BLaER1 (cell line): ENCODE measurements around the gene PADI3.
"Not testable (repeated sequence)": the region's sequence is repeated elsewhere in the genome, so short reads cannot be mapped to it uniquely, and the experiment has no call there.

Experiments used
- H3K27ac ChIP-seq: shearing (Covaris generic); formaldehyde crosslinking; 2 replicates; pipeline ENCODE4 v1.8.1; 2022
- H3K27me3 ChIP-seq: shearing (Covaris generic); formaldehyde crosslinking; 2 replicates; pipeline ENCODE4 v1.8.1; 2022
- H3K36me3 ChIP-seq: shearing (Covaris generic); formaldehyde crosslinking; 2 replicates; pipeline ENCODE4 v1.8.1; 2022
- H3K4me1 ChIP-seq: shearing (Covaris generic); formaldehyde crosslinking; 2 replicates; pipeline ENCODE4 v1.8.1; 2022
- H3K4me2 ChIP-seq: shearing (Covaris generic); formaldehyde crosslinking; 2 replicates; pipeline ENCODE4 v1.8.1; 2022
- H3K4me3 ChIP-seq: shearing (Covaris generic); formaldehyde crosslinking; 2 replicates; pipeline ENCODE4 v1.8.1; 2022
- H3K9ac ChIP-seq: shearing (Covaris generic); formaldehyde crosslinking; 2 replicates; pipeline ENCODE4 v1.8.1; 2022
- H3K9me3 ChIP-seq: shearing (Covaris generic); formaldehyde crosslinking; 2 replicates; pipeline ENCODE4 v1.8.1; 2022
- H4K20me1 ChIP-seq: shearing (Covaris generic); formaldehyde crosslinking; 2 replicates; pipeline ENCODE4 v1.8.1; 2022
- Cebpa-rat ChIP-seq: shearing (Covaris generic); IDR thresholded peaks from 2 replicates; pipeline ENCODE4 v1.8.1; 2022

Gene PADI3

DNA sequence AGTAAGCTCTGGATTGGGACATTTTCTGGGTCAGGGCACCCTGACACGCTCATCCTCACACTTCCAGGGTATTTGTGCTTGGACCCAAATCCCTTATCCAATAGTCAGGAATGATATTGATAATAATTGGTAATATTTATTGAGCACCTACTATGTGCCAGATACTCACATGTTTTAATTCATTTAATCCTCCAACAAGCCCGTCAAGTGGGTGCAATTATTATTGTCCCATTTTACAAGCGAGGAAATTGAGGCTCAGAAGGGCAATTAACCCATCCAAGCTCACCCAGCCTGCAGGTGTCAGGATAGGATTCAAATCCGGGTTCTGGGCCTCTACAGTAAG is 11.4 kb upstream of the PADI3 start:
- H3K4me3 ChIP-seq: no peak overlapping the region
- no peaks in the 10 kb centered on the region for H3K27me3 ChIP-seq
- no peak overlapping the region for H3K9ac ChIP-seq
- H4K20me1 ChIP-seq: no peaks in the 10 kb centered on the region
- no peak overlapping the region for H3K4me2 ChIP-seq
- H3K4me1 ChIP-seq: peaks cover 25% of the 10 kb centered on the region
- no peaks in the 10 kb centered on the region for H3K9me3 ChIP-seq
- no peaks in the 10 kb centered on the region for H3K36me3 ChIP-seq
- no peak for TF ChIP-seq Cebpa-rat
- H3K27ac ChIP-seq: no peak overlapping the region

DNA sequence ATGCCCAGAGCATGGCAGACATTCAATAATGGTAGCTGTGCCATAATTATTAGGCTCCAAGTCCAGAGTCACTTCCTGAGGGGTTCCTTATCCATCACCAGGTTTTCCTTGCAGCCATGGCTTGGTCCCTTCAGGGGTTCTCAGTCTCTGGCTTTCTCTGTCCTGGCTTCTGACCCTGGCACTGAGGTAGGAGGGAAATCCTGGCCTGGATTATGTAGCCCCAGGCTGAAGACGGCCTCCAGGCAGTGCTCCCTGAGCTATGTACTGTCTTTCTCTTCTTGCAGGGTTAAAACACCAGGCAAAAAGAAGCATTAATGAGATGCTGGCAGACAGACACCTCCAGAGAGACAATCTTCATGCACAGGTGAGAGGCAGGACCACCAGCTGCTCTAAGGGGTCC is 9.5 kb upstream of the PADI3 start:
- Histone ChIP-seq H3K9ac (no peak overlapping the region), H3K4me2 (no peak overlapping the region), H4K20me1 (no peaks in the 10 kb centered on the region), H3K27me3 (no peaks in the 10 kb centered on the region), H3K4me1 (peaks cover 25% of the 10 kb centered on the region), H3K4me3 (no peak overlapping the region), H3K27ac (no peak overlapping the region), H3K36me3 (no peaks in the 10 kb centered on the region), H3K9me3 (no peaks in the 10 kb centered on the region)
- TF ChIP-seq Cebpa-rat: no peak

DNA sequence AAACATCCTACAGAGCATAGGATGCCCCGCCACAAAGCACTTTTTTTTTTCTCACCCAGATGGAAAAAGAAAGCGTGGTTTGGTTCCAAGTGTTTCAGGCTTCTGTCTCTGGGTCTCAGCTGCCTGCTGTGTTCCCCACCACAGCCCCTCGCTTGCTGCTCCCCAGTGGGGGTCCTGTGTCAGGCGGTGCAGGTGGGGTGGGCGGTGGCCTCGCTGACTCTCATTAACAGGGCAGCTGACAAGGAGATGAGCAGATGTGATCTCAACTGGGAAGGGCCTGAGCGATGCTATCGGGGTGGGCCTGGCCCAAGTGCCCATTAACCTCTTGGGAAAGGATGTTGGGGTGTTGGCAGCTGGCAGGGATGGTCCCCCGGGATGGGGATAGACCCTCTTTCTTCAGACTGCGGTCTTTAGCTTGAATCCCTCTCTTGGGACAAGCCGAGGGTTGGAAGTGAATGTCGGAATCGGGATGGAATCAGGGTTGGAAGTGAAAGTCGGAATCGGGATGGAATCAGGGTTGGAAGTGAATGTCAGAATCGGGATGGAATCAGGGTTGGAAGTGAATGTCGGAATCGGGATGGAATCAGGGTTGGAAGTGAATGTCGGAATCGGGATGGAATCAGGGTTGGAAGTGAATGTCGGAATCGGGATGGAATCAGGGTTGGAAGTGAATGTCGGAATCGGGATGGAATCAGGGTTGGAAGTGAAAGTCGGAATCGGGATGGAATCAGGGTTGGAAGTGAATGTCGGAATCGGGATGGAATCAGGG is 7.7 kb upstream of the PADI3 start:
- H3K4me2 ChIP-seq: peak overlapping the region; percentile 8; the same call in 1 of the 2 replicates
- not testable (repeated sequence) for H3K4me3 ChIP-seq, H3K27ac ChIP-seq, H3K9ac ChIP-seq, H3K9me3 ChIP-seq, H4K20me1 ChIP-seq, H3K27me3 ChIP-seq, H3K36me3 ChIP-seq
- H3K4me1 ChIP-seq: peaks cover 22% of the 10 kb centered on the region

DNA sequence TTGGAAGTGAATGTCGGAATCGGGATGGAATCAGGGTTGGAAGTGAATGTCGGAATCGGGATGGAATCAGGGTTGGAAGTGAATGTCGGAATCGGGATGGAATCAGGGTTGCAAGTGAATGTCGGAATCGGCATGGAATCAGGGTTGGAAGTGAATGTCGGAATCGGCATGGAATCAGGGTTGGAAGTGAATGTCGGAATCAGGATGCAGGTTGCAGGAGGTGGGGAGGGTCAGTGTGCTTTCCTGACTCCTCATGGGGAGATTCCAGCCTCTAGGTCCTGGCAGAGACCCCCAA is 7.2 kb upstream of the PADI3 start:
- H3K4me3 ChIP-seq, H3K4me2 ChIP-seq, H4K20me1 ChIP-seq, H3K9me3 ChIP-seq, H3K9ac ChIP-seq, H3K36me3 ChIP-seq, H3K27ac ChIP-seq, H3K27me3 ChIP-seq: not testable (repeated sequence)
- H3K4me1 ChIP-seq: peaks cover 22% of the 10 kb centered on the region

DNA sequence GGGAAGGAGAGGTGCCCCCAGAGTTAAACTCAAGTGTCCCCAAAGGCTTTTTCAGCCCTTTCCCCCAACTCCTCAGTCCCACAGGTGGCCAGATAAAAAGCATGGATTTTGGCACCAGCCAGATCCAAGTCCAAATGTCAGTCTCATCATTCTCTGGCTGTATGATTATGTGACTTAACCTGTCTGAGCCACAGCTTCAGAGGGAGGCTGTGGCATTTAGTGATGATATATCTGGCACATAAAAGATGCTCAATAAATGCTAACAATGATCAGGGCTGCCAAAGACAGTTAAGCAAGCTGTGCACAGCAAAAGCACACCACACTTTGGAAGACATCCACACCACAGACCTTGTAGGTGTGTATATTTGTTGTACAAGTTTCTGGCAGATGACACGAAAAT is 5.6 kb upstream of the PADI3 start:
- Histone ChIP-seq H3K27me3 (no peaks in the 10 kb centered on the region), H3K4me2 (no peak overlapping the region), H3K36me3 (no peaks in the 10 kb centered on the region), H3K4me3 (no peak overlapping the region), H3K9me3 (no peaks in the 10 kb centered on the region), H3K27ac (no peak overlapping the region), H3K4me1 (peaks cover 22% of the 10 kb centered on the region), H3K9ac (no peak overlapping the region), H4K20me1 (no peaks in the 10 kb centered on the region)
- no peak for TF ChIP-seq Cebpa-rat

DNA sequence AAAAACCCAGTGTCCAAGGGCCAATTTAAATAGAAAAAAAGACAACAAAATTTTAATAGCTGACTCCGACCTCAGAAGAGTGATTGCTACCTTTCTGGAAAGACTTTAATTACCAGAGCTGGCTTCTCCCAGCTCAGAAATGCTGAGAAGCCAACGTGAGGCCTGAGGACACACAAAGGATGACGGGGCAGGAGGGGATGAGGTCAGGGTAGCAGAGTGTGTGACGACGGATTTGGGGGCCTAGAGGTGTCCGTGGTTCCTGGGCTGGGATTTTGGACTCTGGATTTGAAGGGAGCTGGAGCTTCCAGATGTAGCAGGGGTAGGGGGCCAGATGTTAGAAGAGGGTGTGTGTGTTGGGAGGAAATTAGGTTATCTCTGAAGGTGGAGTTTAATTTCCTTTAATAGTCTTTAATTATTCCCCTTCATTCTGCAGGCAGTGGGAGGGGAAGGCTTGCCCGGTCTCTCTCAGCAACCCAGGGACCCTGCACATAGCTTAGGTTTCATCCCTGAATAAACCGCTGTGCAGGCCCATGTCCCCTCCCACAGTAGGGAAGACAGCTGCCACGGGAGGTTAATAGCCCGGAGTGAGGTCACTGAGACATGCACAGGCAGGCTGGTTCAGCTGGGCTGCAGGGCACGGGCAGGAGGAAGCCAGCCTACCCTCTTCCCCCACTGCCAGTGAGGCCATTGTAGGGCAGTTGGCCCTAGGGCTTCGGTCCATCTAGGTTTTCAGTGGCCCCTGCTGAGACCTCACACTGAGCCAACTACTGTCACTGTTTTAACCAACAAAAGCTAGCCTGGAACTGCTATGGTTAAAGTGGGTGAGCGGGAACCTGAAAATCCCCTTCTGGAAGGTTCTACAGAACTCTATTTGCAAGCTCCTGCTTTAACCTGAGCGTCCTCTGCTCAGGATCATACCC is 3.8 kb upstream of the PADI3 start:
- no peak overlapping the region for H3K9ac ChIP-seq
- H3K4me1 ChIP-seq: peaks cover 15% of the 10 kb centered on the region
- no peaks in the 10 kb centered on the region for H4K20me1 ChIP-seq
- H3K4me2 ChIP-seq: no peak overlapping the region
- H3K4me3 ChIP-seq: no peak overlapping the region
- H3K36me3 ChIP-seq: no peaks in the 10 kb centered on the region
- H3K9me3 ChIP-seq: no peaks in the 10 kb centered on the region
- H3K27ac ChIP-seq: no peak overlapping the region
- H3K27me3 ChIP-seq: no peaks in the 10 kb centered on the region
- no peak for TF ChIP-seq Cebpa-rat

DNA sequence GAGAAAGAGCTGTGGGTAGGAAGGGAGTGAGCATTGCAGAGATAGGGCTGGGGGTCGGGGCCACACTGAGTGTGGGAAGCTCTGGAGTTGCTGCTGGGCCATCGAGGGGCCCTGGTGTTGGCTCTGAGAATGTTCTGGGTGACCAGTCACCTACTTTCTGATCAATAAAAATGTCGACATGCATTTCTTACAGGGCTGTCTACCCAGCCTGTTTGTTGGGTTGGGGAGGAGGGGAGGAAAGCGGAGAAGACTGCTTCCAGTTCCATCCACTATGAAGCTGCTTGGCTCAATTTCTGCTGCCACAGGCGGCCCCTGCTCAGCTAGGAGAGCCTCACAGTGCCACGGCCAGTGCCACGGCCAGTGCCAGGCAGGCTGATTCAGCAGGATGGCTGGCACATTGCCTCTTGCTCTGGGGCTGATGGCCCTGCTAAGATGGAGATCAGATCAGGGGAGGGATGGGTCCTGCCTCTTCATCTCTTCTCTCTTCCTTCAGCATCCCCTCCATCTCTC is 3.0 kb upstream of the PADI3 start:
- Histone ChIP-seq H3K27me3 (no peaks in the 10 kb centered on the region), H4K20me1 (no peaks in the 10 kb centered on the region), H3K4me1 (peaks cover 10% of the 10 kb centered on the region), H3K27ac (no peak overlapping the region), H3K36me3 (no peaks in the 10 kb centered on the region), H3K9me3 (no peaks in the 10 kb centered on the region), H3K4me3 (no peak overlapping the region), H3K9ac (no peak overlapping the region), H3K4me2 (no peak overlapping the region)
- no peak for TF ChIP-seq Cebpa-rat

DNA sequence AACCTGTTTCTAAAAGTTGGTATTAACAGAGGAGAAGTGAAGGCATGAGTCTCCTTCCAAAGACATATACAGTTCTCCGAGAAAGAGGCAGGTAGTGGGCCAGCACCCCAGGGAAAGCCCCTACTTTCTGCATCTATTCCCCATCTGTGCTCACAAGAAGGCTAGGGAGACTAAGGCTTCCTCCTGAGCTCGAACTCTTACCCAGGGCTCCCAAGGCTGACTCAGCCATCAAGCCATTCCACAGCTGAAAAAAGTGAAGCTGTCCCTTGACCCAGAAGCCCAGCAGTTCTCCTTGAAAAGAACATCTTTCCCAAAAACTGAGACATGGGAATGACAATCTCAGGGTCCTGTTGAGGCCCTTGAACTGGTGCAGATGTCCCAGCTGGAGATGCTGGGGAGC is 1.9 kb upstream of the PADI3 start:
- Histone ChIP-seq H3K36me3 (no peaks in the 10 kb centered on the region), H3K4me3 (no peak overlapping the region), H3K27me3 (no peaks in the 10 kb centered on the region), H3K9me3 (no peaks in the 10 kb centered on the region), H4K20me1 (no peaks in the 10 kb centered on the region), H3K27ac (no peak overlapping the region), H3K4me1 (peaks cover 5% of the 10 kb centered on the region; the same call in 1 of the 2 replicates), H3K9ac (no peak overlapping the region), H3K4me2 (no peak overlapping the region)
- no peak for TF ChIP-seq Cebpa-rat

DNA sequence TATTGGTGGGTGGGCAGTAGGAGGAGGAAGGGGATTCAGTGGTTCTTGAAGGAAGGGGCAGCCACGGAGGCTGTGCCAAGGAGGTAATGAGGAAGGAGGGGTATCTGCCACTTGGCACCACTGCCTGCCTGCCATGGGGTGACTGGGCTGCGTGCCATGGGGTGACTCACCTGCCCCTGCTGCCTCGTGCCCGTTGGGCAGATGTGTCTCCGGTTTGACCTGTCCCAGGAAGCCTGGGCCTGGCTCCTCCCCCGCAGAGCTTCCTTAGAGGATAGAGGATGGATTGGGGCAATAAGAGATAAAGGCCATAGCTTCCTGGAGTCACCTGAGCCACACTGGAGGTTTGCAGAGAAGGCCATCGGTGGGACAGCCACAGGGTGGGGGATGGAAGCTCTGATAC is 1.7 kb downstream of the PADI3 start:
- H3K4me2 ChIP-seq: no peak overlapping the region
- 0 out of 2 replicates have a peak, but pooled peaks cover under 1% of the 10 kb centered on the region for H3K4me1 ChIP-seq
- H3K9ac ChIP-seq: no peak overlapping the region
- H3K27ac ChIP-seq: no peak overlapping the region
- no peaks in the 10 kb centered on the region for H3K9me3 ChIP-seq
- no peaks in the 10 kb centered on the region for H3K36me3 ChIP-seq
- no peak overlapping the region for H3K4me3 ChIP-seq
- no peaks in the 10 kb centered on the region for H4K20me1 ChIP-seq
- no peaks in the 10 kb centered on the region for H3K27me3 ChIP-seq
- no peak for TF ChIP-seq Cebpa-rat

DNA sequence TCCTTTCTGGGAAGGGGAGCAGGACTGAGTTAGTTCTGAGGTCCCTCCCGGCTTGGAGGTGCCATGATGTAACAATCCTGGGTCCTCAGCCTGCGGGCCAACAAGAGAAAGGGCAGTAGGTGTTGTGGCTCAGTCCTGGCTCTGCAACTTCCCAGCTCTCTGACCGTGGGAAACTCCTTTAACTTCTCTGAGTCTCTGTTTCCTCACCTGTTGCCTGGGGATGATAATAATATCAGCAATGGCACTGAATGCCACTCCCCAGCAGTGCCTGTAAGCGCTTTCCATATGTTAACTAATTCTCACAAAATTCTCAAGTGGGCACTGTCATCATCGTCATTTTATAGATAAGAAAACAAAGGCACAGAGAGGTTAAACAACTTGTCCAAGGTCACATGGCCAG is 2.3 kb downstream of the PADI3 start:
- no peak overlapping the region for H3K4me2 ChIP-seq
- no peak overlapping the region for H3K4me3 ChIP-seq
- H3K27ac ChIP-seq: no peak overlapping the region
- H3K4me1 ChIP-seq: no peaks in the 10 kb centered on the region
- H3K36me3 ChIP-seq: no peaks in the 10 kb centered on the region
- no peak for TF ChIP-seq Cebpa-rat
- no peaks in the 10 kb centered on the region for H4K20me1 ChIP-seq
- no peaks in the 10 kb centered on the region for H3K27me3 ChIP-seq
- no peak overlapping the region for H3K9ac ChIP-seq
- H3K9me3 ChIP-seq: no peaks in the 10 kb centered on the region
